Activated effector memory CD4-positive, alpha-beta T cell treated with Interleukin-2 at 50 U/mL for 16 hours (primary cell): Measurements from ENCODE around the gene FAM229A.

ENCODE experiments used
- DNase-seq: peaks from one replicate; pipeline ENCODE4 v3.0.0-alpha.2; 2020

The FAM229A gene

GRCh38 chr1:32327204-32327603 is 35.1 kb downstream of the FAM229A start:
- no peak for DNase-seq

DNA sequence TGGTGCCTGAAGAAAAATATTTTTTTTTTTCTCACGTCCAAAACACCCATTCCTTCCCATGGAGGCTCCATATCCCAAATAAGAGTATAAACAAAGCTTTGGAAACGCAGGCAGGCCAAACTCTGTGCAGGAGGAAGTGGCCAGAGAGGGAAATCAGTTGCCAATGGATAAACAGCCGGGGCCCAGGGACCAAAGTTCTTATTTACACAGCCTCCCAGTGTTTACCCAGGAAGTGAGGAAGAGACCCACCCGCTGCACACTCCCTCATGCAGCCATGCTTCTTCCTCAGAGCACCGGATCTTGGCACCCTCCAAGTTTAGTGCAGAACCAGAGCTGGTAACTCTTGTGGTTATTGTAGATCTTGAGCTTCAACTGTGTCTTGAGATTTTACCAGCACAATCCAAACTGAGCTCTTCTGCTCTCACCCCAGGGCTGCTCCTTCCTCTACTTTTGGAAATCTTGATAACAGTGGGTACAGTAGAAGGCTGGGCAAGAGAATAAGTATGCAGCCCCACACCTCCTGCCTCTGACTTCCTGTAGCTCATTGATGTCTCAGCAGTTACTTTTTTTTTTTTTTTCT is 40.5 kb downstream of the FAM229A start:
- peak; percentile 14 for DNase-seq

- no peak for DNase-seq
Measured at GRCh38 chr1:32318127-32318869, 44.0 kb downstream of the FAM229A start.

DNA sequence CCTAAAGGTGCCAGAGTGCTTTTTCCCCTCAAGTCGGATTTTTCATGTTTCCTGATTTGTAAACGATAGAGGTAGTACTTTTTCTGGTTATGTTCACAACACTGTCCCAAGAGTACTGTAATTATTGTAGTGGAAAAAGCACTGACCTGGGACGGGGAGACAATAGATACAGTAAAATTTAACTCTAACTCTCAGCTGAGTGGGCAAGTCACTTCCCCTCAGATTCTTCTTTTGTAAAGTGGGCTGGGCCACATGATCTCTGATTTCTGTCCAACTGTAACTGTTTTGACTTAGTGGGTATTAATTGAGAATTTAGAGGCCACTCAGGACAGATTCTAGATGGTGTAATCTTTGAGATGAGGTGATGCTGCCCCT is 45.4 kb downstream of the FAM229A start:
- no peak for DNase-seq

- DNase-seq: no peak
Measured at GRCh38 chr1:32311709-32312393, 50.4 kb downstream of the FAM229A start.
